Fibroblast of skin of back (primary cell): ENCODE data around the gene ZSWIM6. TPM values are rescaled to one million over a fixed set of nuclear protein-coding genes. Genes with fewer than 3 reads are reported as not detected.

ENCODE experiments used
- DNase-seq: peaks from one replicate; pipeline ENCODE4 v3.0.0-alpha.2; 2013
- polyA plus RNA-seq, 2 experiments: library from polyadenylated mRNA; unstranded; fragments of 120-200 nt; gene quantifications; one replicate each; pipeline ENCODE4 v1.2.1, GENCODE V29; 2013; ENCODE audit not compliant: insufficient read length in 2 of 2

Gene ZSWIM6
- 7.3 TPM for polyA plus RNA-seq (2013, experiment 1 of 2; ENCODE audit: insufficient read length)
- polyA plus RNA-seq (2013, experiment 2 of 2; ENCODE audit: insufficient read length), result 8.1 TPM

DNA sequence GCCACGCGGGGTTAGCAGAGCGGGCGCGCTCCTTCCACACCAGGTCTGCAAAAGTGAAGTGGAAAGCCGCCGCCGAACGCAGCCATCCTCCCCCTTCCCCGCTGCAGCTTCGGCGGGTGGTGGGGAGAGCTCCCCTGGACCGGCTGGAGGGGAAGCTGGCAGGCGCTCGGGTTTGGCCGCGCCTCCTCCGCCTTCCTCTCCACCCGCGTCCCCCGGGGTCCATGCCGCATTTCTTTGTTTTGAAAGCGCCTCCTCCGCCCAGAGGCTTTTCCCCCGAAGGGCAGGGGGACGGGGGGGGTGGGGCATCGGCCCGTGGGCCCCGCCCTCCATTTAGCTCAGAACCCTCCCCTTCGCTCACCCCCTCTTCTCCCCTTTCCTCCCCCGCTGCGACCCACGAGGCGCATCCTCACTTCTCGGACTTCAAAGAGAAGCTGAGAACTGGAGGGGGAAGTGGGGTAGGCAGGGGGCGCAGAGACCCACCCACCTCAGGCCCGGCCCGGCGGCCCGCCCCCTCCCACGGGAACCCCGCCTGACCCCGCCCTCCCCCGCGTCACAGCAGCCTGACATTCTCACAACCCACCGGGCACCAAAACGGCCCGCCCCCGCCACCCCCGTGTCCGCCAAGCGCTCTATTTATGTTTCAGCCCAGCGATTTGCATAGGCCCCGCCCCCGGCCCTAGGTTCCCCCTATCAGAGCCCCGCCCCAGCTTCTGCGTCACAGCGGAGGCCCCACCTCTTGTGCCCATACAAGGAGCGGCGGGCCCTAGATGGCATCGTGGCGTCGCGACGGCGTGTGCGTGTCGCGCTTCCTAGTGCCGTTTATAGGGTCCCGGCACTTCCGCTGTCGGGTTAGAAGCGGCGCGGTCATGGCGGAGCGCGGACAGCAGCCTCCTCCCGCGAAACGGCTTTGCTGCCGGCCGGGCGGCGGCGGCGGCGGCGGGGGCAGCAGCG is at the start of gene ZSWIM6:
Gene ZSWIM6, plus strand, starts transcription at position 852 of the 951 bp plus-strand sequence. Its CDS starts 15 bp downstream, at position 867.
- DNase-seq, result peak; percentile 98

- no peak for DNase-seq
Measured at GRCh38 chr5:61283471-61283870, 48.6 kb upstream of the ZSWIM6 start.

DNA sequence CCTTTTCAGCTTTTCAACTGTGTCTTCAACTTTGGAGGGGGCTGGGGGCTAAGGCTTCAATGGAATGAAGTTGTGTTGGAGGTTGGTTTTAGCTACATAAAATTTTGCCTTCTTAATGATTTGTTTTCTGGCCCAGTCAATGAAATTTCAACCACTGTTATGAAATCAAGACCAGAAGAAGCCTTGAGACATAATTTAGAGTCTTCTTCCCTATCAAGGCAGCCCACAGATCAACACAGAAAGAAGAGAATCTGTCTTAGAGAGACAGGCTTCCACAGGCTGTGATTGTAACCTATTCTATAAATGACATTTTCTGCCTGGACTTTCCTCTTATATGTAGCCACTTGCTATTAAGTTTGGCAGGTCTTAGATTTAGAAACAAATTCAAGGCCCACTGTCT is 46.5 kb upstream of the ZSWIM6 start:
- DNase-seq, result no peak

DNA sequence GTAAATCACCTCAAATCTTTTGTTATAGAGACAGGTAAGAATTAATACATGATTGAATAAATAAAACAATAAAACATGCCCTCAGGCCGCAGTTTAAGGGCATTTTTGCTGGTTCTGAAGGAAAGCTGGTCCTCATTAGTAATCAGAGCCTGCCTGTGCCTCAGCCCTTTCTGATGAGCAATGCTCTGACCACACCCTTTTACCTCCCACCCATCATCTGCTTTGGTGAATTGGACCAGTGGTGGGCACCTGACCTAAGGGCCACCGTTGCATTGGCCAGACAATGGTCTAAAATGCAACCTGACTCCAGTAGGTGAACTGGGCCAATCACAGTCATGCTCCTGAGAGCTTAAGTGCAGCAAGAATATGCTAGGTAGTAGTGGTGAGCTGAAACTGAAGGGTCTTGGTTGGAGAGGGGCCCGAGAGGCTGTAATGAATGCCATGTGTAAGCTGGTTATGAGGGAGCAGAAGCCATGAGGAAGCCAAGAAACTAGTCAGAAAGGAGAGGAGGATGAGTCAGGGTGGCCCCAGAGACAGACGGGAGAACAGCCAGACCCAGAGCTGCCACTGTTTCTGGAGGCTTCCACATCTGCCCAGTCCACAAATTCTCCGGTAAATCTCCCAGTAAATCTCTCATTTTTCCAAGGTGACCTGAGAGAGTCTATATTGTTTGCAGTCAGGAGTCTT is 45.5 kb upstream of the ZSWIM6 start:
- DNase-seq, result peak; percentile 57

- no peak for DNase-seq
Measured at GRCh38 chr5:61287474-61287873, 44.6 kb upstream of the ZSWIM6 start.

- no peak for DNase-seq
Measured at GRCh38 chr5:61289241-61289640, 42.8 kb upstream of the ZSWIM6 start.

GRCh38 chr5:61289669-61290306 is 42.3 kb upstream of the ZSWIM6 start:
- no peak for DNase-seq

- no peak for DNase-seq
Measured at GRCh38 chr5:61290791-61291210, 41.3 kb upstream of the ZSWIM6 start.

GRCh38 chr5:61292062-61292657 is 39.9 kb upstream of the ZSWIM6 start:
- DNase-seq, result no peak

GRCh38 chr5:61293071-61293470 is 39.0 kb upstream of the ZSWIM6 start:
- no peak for DNase-seq

DNA sequence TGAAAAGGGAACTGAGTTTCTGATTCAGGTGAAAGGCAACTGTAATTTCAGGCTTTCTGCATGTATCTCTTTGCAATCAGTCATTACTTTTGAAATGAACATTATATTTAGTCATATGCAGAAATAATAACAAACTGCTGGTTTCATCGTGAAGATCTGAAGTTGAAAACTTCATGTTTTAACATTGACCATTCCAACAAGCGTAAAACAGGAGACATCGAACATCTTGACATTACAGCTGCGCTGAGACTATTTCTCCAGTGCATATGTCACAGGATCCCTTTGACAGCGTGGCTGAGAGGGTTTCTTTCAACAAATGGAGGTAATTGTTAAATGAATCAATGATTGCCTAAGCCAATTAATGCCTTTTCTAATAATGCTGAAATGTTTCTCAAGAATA is 38.2 kb upstream of the ZSWIM6 start:
- DNase-seq, result no peak

GRCh38 chr5:61295365-61295764 is 36.7 kb upstream of the ZSWIM6 start:
- DNase-seq, result no peak

- DNase-seq, result no peak
Measured at GRCh38 chr5:61298066-61298465, 34.0 kb upstream of the ZSWIM6 start.

- no peak for DNase-seq
Measured at GRCh38 chr5:61298580-61298979, 33.5 kb upstream of the ZSWIM6 start.

GRCh38 chr5:61299261-61299681 is 32.8 kb upstream of the ZSWIM6 start:
- no peak for DNase-seq

- DNase-seq, result peak; percentile 99
Measured at GRCh38 chr5:61301341-61302199, 30.5 kb upstream of the ZSWIM6 start.

GRCh38 chr5:61302200-61302563 is 29.9 kb upstream of the ZSWIM6 start:
- DNase-seq, result no peak

- no peak for DNase-seq
Measured at GRCh38 chr5:61303346-61303745, 28.7 kb upstream of the ZSWIM6 start.

DNA sequence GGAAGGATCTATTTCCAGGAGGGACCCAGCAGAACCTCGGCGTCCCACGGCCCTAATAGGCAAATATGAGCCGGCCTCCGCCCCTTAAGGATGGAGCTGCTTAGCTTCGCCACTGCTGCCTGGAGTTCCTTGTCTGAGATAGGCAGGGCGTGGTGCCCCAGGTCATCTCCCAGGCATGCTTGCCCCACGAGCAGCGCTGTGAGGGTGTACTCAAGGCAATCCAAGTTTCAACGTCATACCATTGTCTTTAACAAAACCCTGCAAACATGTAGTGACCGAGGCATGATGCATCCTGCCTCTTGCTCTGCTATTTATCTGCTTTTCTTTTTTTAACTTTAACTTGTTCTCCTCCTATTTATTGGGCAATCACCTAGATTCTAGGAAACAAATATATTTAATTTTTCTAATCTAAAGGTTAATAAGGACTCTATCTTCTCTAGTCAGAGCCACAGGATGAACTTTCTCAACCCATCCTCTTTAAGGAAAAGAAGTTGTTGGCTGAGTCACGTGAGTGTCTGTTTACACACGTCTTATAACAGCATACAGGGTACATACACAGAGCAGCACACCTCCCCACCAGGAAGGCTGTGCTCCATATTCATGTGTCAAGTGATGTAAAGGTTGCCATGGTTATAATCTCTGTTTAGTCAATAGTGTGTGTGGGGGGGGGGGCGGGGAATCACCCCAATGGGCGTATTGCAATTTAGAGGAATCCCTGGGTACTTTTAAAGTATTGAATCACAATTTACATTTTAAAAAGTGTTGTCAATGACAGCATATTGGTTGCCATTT is 27.3 kb upstream of the ZSWIM6 start:
- DNase-seq, result peak; percentile 78

- peak; percentile 86 for DNase-seq
Measured at GRCh38 chr5:61306531-61307131, 25.4 kb upstream of the ZSWIM6 start.
